ENCODE data around the gene SSB.
"Not testable (repeated sequence)": the region's sequence is repeated elsewhere in the genome, so short reads cannot be mapped to it uniquely, and the experiment has no call there.

SSB gene

GRCh38 chr2:169824373-169825333 lies 26.0 kb downstream of the SSB start, which contains the start of gene METTL5:
METTL5 (minus strand) TSS chr2:169824905; CDS start chr2:169824597, 308 bp downstream.
- peak; percentile 57 for DNase-seq (ENCODE audit: low read depth, low spot score)
- peak within 1 kb of the TSS; percentile 92 for H3K4me3 ChIP-seq (ENCODE audit: low read length)

- H3K4me3 ChIP-seq (ENCODE audit: low read length), result peak within 1 kb of the TSS; percentile 79
- peak; percentile 75 for DNase-seq (ENCODE audit: low read depth, low spot score)
Measured at GRCh38 chr2:169827272-169828140, 28.8 kb downstream of the SSB start, which contains the start of gene UBR3. UBR3 (plus strand) TSS chr2:169827454; CDS start chr2:169827508, 54 bp downstream.

- H3K4me3 ChIP-seq (ENCODE audit: low read length), result peak overlapping the region; percentile 79
- DNase-seq (ENCODE audit: low read depth, low spot score), result peak; percentile 46
Measured at GRCh38 chr2:169828141-169828811, 29.6 kb downstream of the SSB start.

GRCh38 chr2:169834401-169834800 lies 35.7 kb downstream of the SSB start:
- no peak overlapping the region for H3K4me3 ChIP-seq (ENCODE audit: low read length)
- DNase-seq (ENCODE audit: low read depth, low spot score), result no peak

- no peak overlapping the region for H3K4me3 ChIP-seq (ENCODE audit: low read length)
- no peak for DNase-seq (ENCODE audit: low read depth, low spot score)
Measured at GRCh38 chr2:169838743-169839489, 40.2 kb downstream of the SSB start.

GRCh38 chr2:169839954-169840746 lies 41.5 kb downstream of the SSB start:
- DNase-seq (ENCODE audit: low read depth, low spot score), result no peak
- H3K4me3 ChIP-seq (ENCODE audit: low read length), result no peak overlapping the region

- no peak overlapping the region for H3K4me3 ChIP-seq (ENCODE audit: low read length)
- no peak for DNase-seq (ENCODE audit: low read depth, low spot score)
Measured at GRCh38 chr2:169840747-169841142, 42.1 kb downstream of the SSB start.

GRCh38 chr2:169841625-169842024 lies 43.0 kb downstream of the SSB start:
- H3K4me3 ChIP-seq (ENCODE audit: low read length); DNase-seq (ENCODE audit: low read depth, low spot score): not testable (repeated sequence)

- no peak for DNase-seq (ENCODE audit: low read depth, low spot score)
Measured at GRCh38 chr2:169845016-169845415, 46.3 kb downstream of the SSB start.

GRCh38 chr2:169848959-169849693 lies 50.5 kb downstream of the SSB start:
- H3K4me3 ChIP-seq (ENCODE audit: low read length); DNase-seq (ENCODE audit: low read depth, low spot score): not testable (repeated sequence)

More at GRCh38 chr2:169845016-169845415, 46.3 kb downstream of the SSB start:
- H3K4me3 ChIP-seq (ENCODE audit: low read length), result no peak overlapping the region

- no peak overlapping the region for H3K4me3 ChIP-seq (ENCODE audit: low read length)
- peak; percentile 69 for DNase-seq (ENCODE audit: low read depth, low spot score)
Measured at GRCh38 chr2:169849710-169850109, 51.0 kb downstream of the SSB start.

- H3K4me3 ChIP-seq (ENCODE audit: low read length), result no peak overlapping the region
- DNase-seq (ENCODE audit: low read depth, low spot score), result no peak
Measured at GRCh38 chr2:169853041-169853668, 54.5 kb downstream of the SSB start.

- H3K4me3 ChIP-seq (ENCODE audit: low read length); DNase-seq (ENCODE audit: low read depth, low spot score): not testable (repeated sequence)
Measured at GRCh38 chr2:169855281-169856258, 56.9 kb downstream of the SSB start.

GRCh38 chr2:169859423-169859822 lies 60.8 kb downstream of the SSB start:
- H3K4me3 ChIP-seq (ENCODE audit: low read length), result no peak overlapping the region
- no peak for DNase-seq (ENCODE audit: low read depth, low spot score)

- DNase-seq (ENCODE audit: low read depth, low spot score), result no peak
- no peak overlapping the region for H3K4me3 ChIP-seq (ENCODE audit: low read length)
Measured at GRCh38 chr2:169860149-169860548, 61.5 kb downstream of the SSB start.
